HG03457 (cell line): ENCODE measurements around the gene ATAD3A.
"Not testable (repeated sequence)": the region's sequence is repeated elsewhere in the genome, so short reads cannot be mapped to it uniquely, and the experiment has no call there.

Experiments
- ATAC-seq: cut with Tn5 transposase; IDR thresholded peaks from one replicate; pipeline ENCODE4 v1.9.1; 2021; ENCODE audit warnings: moderate number of reproducible peaks; ENCODE audit not compliant: unreplicated experiment

ATAD3A gene

GRCh38 chr1:1489231-1489630 lies 22.7 kb upstream of the ATAD3A start:
- ATAC-seq: no peak

GRCh38 chr1:1489861-1490260 lies 22.1 kb upstream of the ATAD3A start:
- ATAC-seq: no peak

GRCh38 chr1:1490633-1491230 lies 21.2 kb upstream of the ATAD3A start:
- no peak for ATAC-seq

- no peak for ATAC-seq
These were observed 20.4 kb upstream of the ATAD3A start for GRCh38 chr1:1491601-1492000.

GRCh38 chr1:1494311-1494710 lies 17.7 kb upstream of the ATAD3A start:
- ATAC-seq: not testable (repeated sequence)

GRCh38 chr1:1495461-1495975 lies 16.4 kb upstream of the ATAD3A start:
- not testable (repeated sequence) for ATAC-seq

GRCh38 chr1:1504777-1505365 lies 7.1 kb upstream of the ATAD3A start:
- ATAC-seq: not testable (repeated sequence)

GRCh38 chr1:1505366-1505798 lies 6.6 kb upstream of the ATAD3A start:
- ATAC-seq: not testable (repeated sequence)

- not testable (repeated sequence) for ATAC-seq
These were observed 6.2 kb upstream of the ATAD3A start for GRCh38 chr1:1505801-1506200.

- ATAC-seq: no peak
These were observed 4.7 kb upstream of the ATAD3A start for GRCh38 chr1:1507305-1507704.

- not testable (repeated sequence) for ATAC-seq
These were observed 3.0 kb upstream of the ATAD3A start for GRCh38 chr1:1508775-1509464.

GRCh38 chr1:1509465-1509850 lies 2.5 kb upstream of the ATAD3A start:
- not testable (repeated sequence) for ATAC-seq

- no peak for ATAC-seq
These were observed 940 bp upstream of the ATAD3A start for GRCh38 chr1:1510912-1511532.

GRCh38 chr1:1512425-1512824 lies 463 bp downstream of the ATAD3A start:
- not testable (repeated sequence) for ATAC-seq

- not testable (repeated sequence) for ATAC-seq
These were observed 1.7 kb downstream of the ATAD3A start for GRCh38 chr1:1513675-1514074.

GRCh38 chr1:1514376-1514775 lies 2.4 kb downstream of the ATAD3A start:
- not testable (repeated sequence) for ATAC-seq

- ATAC-seq: not testable (repeated sequence)
These were observed 5.0 kb downstream of the ATAD3A start for GRCh38 chr1:1516923-1517322.

- no peak for ATAC-seq
These were observed 6.1 kb downstream of the ATAD3A start for GRCh38 chr1:1517973-1518620.

GRCh38 chr1:1518621-1519007 lies 6.7 kb downstream of the ATAD3A start:
- not testable (repeated sequence) for ATAC-seq

- ATAC-seq: not testable (repeated sequence)
These were observed 8.0 kb downstream of the ATAD3A start for GRCh38 chr1:1519805-1520505.
